C4-2B (cell line): ENCODE data around the gene RNF149.

Source experiments
- H3K27ac ChIP-seq: fragments of 450-650 bp; 2 replicates; pipeline ENCODE4 v1.5.1; 2017
- ZFX ChIP-seq: fragments of 450-650 bp; IDR thresholded peaks from 2 replicates; pipeline ENCODE4 v1.6.1; 2017
- TF ChIP-seq, protein P1 (sequence below): fragments of 450-650 bp; conservative IDR thresholded peaks from 2 replicates; pipeline ENCODE4 v1.5.1; 2017; ENCODE audit warnings: mild to moderate bottlenecking

RNF149 gene

GRCh38 chr2:101341421-101341820 lies 32.9 kb upstream of the RNF149 start:
- no peak overlapping the region for H3K27ac ChIP-seq
- TF ChIP-seq, protein P1, sequence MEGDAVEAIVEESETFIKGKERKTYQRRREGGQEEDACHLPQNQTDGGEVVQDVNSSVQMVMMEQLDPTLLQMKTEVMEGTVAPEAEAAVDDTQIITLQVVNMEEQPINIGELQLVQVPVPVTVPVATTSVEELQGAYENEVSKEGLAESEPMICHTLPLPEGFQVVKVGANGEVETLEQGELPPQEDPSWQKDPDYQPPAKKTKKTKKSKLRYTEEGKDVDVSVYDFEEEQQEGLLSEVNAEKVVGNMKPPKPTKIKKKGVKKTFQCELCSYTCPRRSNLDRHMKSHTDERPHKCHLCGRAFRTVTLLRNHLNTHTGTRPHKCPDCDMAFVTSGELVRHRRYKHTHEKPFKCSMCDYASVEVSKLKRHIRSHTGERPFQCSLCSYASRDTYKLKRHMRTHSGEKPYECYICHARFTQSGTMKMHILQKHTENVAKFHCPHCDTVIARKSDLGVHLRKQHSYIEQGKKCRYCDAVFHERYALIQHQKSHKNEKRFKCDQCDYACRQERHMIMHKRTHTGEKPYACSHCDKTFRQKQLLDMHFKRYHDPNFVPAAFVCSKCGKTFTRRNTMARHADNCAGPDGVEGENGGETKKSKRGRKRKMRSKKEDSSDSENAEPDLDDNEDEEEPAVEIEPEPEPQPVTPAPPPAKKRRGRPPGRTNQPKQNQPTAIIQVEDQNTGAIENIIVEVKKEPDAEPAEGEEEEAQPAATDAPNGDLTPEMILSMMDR = no peak
- no peak for TF ChIP-seq ZFX

- TF ChIP-seq, protein P1 = no peak
- TF ChIP-seq ZFX = no peak
- no peak overlapping the region for H3K27ac ChIP-seq
Observed at GRCh38 chr2:101340141-101340551, 31.6 kb upstream of the RNF149 start.

DNA sequence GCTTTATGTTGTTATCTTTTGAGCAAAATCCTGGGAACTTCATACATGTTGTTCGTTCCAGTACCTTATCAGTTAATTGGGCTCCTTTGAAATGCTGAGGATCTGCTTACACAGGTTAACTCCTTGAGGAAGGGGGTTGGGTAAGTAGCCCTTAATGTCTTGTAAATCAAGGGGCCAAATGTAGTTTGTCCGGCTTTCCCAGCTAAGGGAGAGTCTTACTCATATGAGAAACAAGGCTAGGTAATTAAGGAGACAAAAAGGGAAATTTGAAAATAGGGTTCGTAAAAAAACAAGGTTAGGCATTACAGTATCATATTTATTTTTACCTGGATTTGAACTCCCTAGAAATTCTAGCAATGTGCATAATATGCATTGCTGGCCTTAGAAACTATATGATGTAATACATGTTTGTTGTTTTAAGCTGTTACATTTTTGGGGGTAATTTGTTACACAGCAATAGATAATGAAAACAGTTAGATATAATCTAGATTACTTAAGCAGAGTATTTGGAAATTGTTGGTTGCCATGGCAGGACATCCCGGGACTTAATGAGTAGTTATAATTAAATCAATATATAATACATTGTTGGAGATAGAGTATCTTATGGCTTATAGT lies 30.9 kb upstream of the RNF149 start:
- no peak overlapping the region for H3K27ac ChIP-seq
- no peak for TF ChIP-seq ZFX
- TF ChIP-seq, protein P1 = no peak

DNA sequence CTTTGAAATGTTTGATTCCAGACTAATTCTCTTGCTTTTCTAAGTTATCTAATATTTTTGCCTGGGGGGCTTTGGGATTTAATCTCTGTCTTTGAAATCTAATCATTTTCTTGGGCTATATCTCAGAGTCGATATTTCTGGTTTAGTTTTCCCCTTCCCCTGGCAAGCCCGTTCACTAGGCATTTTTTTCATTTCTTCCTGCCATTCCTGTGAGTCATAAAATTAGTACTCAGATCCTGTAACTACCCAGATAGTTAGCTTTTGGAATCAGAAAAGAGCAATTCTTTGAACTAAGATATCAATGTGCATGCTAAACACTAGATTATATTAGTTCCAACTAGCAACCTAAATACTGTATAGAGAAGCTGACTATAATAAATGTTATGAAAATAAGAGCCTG lies 29.4 kb upstream of the RNF149 start:
- H3K27ac ChIP-seq = no peak overlapping the region
- TF ChIP-seq, protein P1 = no peak

DNA sequence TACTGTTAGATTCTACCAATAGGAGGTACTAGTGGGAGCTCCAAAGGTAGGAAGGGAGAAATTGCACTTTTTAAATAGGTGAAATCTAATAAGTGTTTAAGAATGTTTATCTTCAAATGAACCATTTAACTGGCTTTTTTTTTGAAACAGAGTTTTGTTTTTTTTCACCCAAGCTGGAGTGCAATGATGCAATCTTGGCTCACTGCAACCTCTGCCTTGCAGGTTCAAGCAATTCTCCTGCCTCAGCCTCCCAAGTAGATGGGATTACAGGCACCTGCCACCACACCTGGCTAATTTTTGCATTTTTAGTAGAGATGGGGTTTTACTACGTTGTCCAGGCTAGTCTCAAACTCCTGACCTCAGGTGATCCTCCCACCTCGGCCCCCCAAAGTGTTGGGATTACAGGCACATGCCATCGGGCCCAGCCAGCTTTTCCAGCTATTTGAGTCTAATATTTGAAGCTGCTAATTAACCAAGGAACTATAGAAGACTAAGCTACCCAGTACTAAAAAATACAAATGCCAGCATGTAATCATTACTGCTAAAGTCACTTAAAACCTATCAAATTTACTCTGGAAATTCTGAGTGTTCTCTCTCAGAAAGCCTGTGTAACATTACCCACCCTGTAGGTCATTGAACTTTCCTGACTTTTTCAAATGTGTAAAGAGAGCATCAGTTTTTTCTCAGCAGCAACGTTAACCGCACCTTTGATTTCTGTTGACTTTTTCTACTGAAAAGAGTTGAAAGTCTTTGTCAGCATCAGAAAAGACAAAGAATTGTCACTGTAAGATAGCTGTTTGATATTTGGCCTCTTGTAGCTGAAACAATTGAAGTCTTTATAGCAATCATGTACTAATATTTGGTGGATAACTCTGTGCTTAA lies 24.6 kb upstream of the RNF149 start:
- H3K27ac ChIP-seq = no peak overlapping the region
- TF ChIP-seq, protein P1 = no peak
- no peak for TF ChIP-seq ZFX

GRCh38 chr2:101331202-101331601 lies 22.7 kb upstream of the RNF149 start:
- no peak overlapping the region for H3K27ac ChIP-seq
- TF ChIP-seq, protein P1 = no peak
- no peak for TF ChIP-seq ZFX

DNA sequence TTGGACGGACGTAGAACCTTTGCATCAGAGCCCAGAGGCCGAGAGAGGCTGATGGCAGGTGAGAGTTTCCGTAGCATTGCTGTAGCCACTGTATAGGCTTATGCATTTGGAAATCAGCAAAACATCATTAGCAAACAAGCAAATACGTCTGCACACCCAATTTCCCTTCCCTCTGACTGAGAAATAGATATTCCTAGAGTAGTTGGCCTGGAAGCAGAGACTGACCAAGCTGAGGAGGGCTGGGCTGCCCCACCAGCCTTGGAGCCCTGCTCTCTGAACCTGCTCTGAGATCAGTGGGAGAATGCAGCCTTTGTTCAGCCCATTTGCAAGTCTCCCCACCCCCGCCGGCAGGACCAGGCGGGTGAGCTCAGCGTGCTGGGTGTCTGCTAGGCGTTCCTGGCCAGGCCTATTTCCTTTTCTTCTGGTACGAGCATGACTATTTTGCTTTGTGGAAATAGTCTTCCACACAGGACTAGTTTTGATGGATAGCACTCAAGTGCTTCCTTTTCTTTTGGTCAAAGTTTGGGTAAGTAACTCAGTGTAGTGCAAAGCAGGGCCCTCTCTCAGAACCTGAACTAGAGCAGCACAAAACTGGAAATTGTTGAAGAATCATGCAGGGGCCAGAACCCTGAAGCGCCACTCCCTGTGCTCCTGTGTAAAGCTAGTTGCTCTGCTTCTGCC lies 21.9 kb upstream of the RNF149 start:
- no peak for TF ChIP-seq ZFX
- TF ChIP-seq, protein P1 = no peak
- no peak overlapping the region for H3K27ac ChIP-seq
